Limb (tissue), 2 donors: Measurements from ENCODE around the gene RTP1.
"Not testable (repeated sequence)": the region's sequence is repeated elsewhere in the genome, so short reads cannot be mapped to it uniquely, and the experiment has no call there.

Source experiments
- DNase-seq, 2 donors: peaks; one replicate each; pipeline ENCODE4 v3.0.0-alpha.2; 2016; ENCODE audit errors: extremely low spot score in 2 of 2

The RTP1 gene

GRCh38 chr3:187198490-187198889 lies 1.2 kb downstream of the RTP1 start:
- DNase-seq, result no peak

- DNase-seq, result not testable (repeated sequence)
Measured at GRCh38 chr3:187199463-187200050, 2.3 kb downstream of the RTP1 start.

- no peak for DNase-seq
Measured at GRCh38 chr3:187205683-187206082, 8.4 kb downstream of the RTP1 start.

GRCh38 chr3:187207062-187207461 lies 9.8 kb downstream of the RTP1 start:
- DNase-seq, result no peak

- no peak for DNase-seq
Measured at GRCh38 chr3:187207624-187208023, 10.3 kb downstream of the RTP1 start.

GRCh38 chr3:187208159-187208558 lies 10.9 kb downstream of the RTP1 start:
- DNase-seq, result no peak

- no peak for DNase-seq
Measured at GRCh38 chr3:187209491-187209890, 12.2 kb downstream of the RTP1 start.

DNA sequence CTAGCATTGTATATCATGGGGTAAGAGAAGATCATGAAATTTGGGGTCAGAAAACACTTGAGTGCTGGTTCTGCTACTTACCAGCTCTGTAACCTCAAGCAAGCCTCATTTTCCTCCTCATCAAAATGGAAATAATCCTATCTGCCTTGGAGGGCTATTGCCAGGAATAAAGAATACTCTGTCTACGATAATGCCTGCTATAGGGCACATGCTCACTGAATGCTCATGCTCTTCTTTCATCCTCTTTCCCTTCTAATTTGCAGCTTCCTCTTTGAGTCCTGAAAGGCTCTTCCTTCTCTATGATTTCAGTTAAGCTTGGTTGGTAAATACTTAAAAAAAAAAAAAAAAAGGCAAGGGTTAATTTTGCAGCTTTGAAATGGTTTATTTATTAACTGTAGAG lies 12.8 kb downstream of the RTP1 start:
- DNase-seq, result no peak

- DNase-seq, result peak in 1 of 2 donors; percentile 2
Measured at GRCh38 chr3:187210545-187211327, 13.4 kb downstream of the RTP1 start.

DNA sequence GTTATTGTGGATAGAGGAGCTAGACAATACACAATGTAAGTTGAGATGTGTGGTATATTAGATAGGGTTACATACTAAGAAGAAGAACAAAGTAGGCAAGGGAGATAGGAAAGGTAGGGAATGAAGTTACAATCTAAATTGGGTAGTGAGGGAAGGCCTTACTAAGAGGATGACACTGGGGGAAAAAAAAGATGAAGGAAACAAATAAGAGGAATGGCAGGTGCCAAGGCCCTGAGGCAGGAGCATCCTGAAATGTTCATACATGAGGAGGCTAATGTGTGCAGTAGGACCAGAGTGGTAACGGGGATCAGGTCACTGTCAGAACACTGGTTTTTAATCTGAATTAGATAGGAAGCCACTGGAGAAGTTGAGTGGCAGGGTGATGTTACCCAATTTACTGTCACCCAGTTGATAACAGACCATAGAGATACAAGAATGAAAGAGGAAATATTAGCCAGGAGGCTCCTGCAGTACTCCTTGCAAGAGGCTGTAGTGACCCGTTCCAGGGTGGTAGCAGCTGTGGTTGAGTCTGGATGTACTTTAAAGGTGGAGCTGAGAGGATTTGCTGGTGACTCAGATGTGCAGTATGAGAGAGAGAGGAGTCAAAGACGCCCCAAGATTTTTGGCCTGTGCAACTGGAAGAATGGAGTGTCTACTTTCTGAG lies 14.4 kb downstream of the RTP1 start:
- DNase-seq, result no peak

GRCh38 chr3:187212196-187212545 lies 14.9 kb downstream of the RTP1 start:
- no peak for DNase-seq

- DNase-seq, result no peak
Measured at GRCh38 chr3:187212705-187213104, 15.4 kb downstream of the RTP1 start.

DNA sequence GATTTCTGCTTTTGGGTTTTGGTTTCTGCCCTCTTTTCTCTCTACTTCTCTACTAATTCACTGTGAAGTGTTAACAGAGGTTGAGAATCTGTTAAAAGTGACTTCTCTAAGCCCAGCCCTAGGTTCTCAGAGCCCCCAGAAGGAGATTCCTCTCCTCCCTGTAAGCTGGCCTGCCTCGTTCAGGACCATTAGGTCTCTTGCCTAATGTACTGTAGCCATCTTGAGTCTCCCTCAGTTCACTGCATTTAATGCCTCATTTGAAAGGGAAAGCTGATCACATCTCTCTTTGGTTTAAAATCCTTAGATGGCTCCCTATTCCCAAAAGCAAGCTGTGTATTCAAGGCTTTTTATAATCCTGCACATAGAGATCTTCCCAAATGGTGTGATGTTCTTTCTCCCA lies 16.3 kb downstream of the RTP1 start:
- DNase-seq, result no peak

GRCh38 chr3:187215460-187215859 lies 18.2 kb downstream of the RTP1 start:
- no peak for DNase-seq

GRCh38 chr3:187222801-187223200 lies 25.5 kb downstream of the RTP1 start:
- no peak for DNase-seq

- no peak for DNase-seq
Measured at GRCh38 chr3:187223799-187224198, 26.5 kb downstream of the RTP1 start.

DNA sequence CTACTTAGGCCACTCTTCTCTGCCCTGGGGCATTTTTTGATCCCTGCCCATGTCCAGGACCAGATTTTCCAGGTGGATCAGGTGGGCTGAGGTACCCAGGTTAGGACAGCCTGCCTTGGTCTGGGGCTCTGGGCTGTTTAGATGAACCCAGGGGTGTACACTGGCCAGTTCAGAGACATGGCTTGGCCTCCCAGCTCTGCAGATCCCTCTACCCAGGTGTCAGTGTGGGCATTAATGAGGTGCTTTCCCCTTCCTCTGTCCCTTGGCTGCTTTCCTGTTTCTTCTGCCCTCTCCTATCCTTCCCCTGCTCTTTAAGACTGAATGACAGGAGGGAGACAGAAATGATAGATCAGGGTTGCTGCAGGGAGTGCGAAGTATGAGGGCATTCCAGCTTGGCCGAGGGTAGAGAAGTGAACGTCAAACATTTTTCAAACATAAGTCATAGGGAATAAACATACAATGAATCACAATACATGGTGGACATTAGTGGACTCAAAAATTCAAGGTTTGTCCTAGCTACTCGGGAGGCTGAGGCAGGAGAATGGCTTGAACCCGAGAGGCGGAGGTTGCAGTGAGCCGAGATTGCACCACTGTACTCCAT lies 30.5 kb downstream of the RTP1 start:
- DNase-seq, result no peak

- no peak for DNase-seq
Measured at GRCh38 chr3:187228740-187229139, 31.5 kb downstream of the RTP1 start.

- no peak for DNase-seq
Measured at GRCh38 chr3:187230011-187230410, 32.7 kb downstream of the RTP1 start.

DNA sequence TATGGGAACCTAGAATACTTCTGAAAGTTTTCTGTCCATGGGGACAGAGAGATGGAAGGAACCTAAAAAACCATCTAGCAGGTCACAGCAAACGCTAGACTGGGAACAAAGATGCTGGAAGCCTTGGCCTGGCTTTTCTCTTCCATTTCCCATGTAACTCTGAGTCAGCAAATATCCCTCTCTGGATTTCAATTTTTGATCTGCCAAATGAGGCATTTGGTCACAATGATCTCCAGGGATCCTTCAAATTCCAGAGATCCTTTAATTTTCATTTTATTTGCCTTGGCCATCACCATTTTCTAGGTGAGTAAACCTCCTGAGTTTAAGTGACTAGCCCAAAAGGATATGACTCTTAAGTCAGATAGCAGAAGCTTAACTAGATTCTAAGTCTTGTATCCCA lies 39.7 kb downstream of the RTP1 start:
- no peak for DNase-seq

DNA sequence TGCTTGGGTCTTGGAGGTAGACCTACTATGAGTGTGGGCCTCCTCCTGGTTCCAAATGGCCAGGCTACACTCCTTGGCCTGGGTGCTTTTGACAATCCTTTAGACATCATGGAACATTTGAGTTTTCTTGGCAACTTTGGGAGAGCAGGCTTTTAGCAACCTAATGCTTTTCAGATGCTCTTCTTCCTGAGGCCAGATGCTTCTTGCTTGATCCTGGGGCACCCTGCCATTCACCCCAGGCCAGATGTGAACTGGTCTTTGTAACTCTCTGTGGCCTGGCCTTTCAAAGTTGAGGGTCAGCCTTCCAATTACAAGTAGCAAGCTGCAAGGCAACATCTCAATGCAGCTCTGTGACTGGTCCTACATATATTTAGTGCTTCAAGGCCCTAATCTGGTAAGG lies 40.5 kb downstream of the RTP1 start:
- DNase-seq, result no peak

DNA sequence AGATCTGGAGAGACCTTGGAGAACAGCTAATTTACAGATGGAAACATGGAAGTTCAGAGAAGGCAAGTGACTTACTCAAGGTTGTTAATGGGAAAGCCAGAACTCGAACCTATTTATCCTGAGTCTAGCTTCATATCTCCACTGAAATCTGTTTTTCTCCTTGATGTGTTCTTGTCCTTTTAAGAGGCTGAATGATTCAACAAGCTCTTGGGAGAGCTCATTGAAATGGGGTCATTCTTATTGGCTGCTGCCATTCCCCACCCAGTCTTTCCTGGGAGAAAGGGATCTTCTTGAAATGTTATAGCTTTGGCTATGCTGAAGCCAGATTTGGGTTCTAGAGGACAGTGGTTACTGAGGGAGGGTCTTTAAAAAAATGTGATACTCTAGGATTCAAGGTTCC lies 41.0 kb downstream of the RTP1 start:
- DNase-seq, result no peak
